Naive thymus-derived CD4-positive, alpha-beta T cell (primary cell): ENCODE results near the gene ING3. TPM values are rescaled to one million over a fixed set of nuclear protein-coding genes. Genes with fewer than 3 reads are reported as not detected.
"Not testable (repeated sequence)": the region's sequence is repeated elsewhere in the genome, so short reads cannot be mapped to it uniquely, and the experiment has no call there.

Experiments used
- ATAC-seq: fragments of 150-1000 bp; cut with Tn5 transposase; 2 replicates; pipeline ENCODE4 v1.10.0; 2021; ENCODE audit warnings: mild to moderate bottlenecking, moderate library complexity
- CTCF ChIA-PET: fragments of 350-600 bp; sonication (Branson Sonifier 250); formaldehyde crosslinking; loops from one replicate; lab custom pipeline; 2021; ENCODE audit warnings: antibody characterized with exemption; lab: Charles Lee
- POLR2A ChIA-PET: fragments of 350-600 bp; sonication (Branson Sonifier 250); formaldehyde crosslinking; loops from one replicate; lab custom pipeline; 2021; ENCODE audit warnings: antibody characterized with exemption, inconsistent platforms; lab: Charles Lee
- DNase-seq, 9 donors: peaks; one replicate each; pipeline versions ENCODE4 v3.0.0 to v3.0.0-alpha.2; 2020 to 2022; ENCODE audit warnings: mixed read lengths in 1 of 9
- H3K27ac ChIP-seq: one replicate; pipeline ENCODE4 v1.7.0; 2013; ENCODE audit warnings: mild to moderate bottlenecking, low read depth, low read length, moderate library complexity
- H3K27me3 ChIP-seq, 2 donors: one replicate each; pipeline ENCODE4 v1.7.0; 2013; ENCODE audit warnings: low read length in 2 of 2, mild to moderate bottlenecking in 2 of 2, moderate library complexity in 2 of 2; ENCODE audit not compliant: control insufficient read depth in 2 of 2, insufficient read depth in 2 of 2
- H3K36me3 ChIP-seq, 3 experiments: 1 replicate in 2 of 3; 2 replicates in 1 of 3; pipeline ENCODE4 v1.7.0; 2013; ENCODE audit warnings: low read length in 3 of 3, mild to moderate bottlenecking in 3 of 3, moderate library complexity in 1 of 3; ENCODE audit not compliant: insufficient read depth in 3 of 3, control insufficient read depth in 2 of 3
- H3K4me1 ChIP-seq, 2 donors: one replicate each; pipeline ENCODE4 v1.7.0; 2013; ENCODE audit warnings: low read length in 2 of 2, mild to moderate bottlenecking in 2 of 2, moderate library complexity in 1 of 2; ENCODE audit not compliant: control insufficient read depth in 2 of 2, insufficient read depth in 2 of 2
- H3K4me3 ChIP-seq: 2 replicates; pipeline ENCODE4 v1.7.0; 2013; ENCODE audit warnings: mild to moderate bottlenecking, low read length
- H3K9me3 ChIP-seq, 3 experiments: 1 replicate in 2 of 3; 2 replicates in 1 of 3; pipeline ENCODE4 v1.7.0; 2013; ENCODE audit warnings: low read length in 3 of 3; ENCODE audit not compliant: control insufficient read depth in 2 of 3
- H3K27ac Mint-ChIP-seq, 9 donors: one replicate each; pipeline ENCODE4 v1.8.0; 2020 to 2022; ENCODE audit warnings: mixed read lengths in 9 of 9, mild to moderate bottlenecking in 8 of 9, moderate library complexity in 5 of 9, inconsistent platforms in 2 of 9
- H3K27me3 Mint-ChIP-seq, 5 donors: one replicate each; pipeline ENCODE4 v1.8.0; 2021 to 2022; ENCODE audit warnings: mixed read lengths in 5 of 5, mild to moderate bottlenecking in 1 of 5
- H3K36me3 Mint-ChIP-seq, 5 donors: one replicate each; pipeline ENCODE4 v1.8.0; 2020 to 2022; ENCODE audit warnings: mixed read lengths in 5 of 5, mild to moderate bottlenecking in 3 of 5, inconsistent platforms in 1 of 5
- H3K4me1 Mint-ChIP-seq, 7 donors: one replicate each; pipeline ENCODE4 v1.8.0; 2020 to 2022; ENCODE audit warnings: mixed read lengths in 7 of 7, mild to moderate bottlenecking in 3 of 7, inconsistent platforms in 1 of 7
- H3K4me3 Mint-ChIP-seq, 10 donors: one replicate each; pipeline ENCODE4 v1.8.0; 2020 to 2022; ENCODE audit warnings: mild to moderate bottlenecking in 10 of 10, mixed read lengths in 10 of 10, moderate library complexity in 6 of 10, inconsistent platforms in 2 of 10
- H3K9me3 Mint-ChIP-seq, 11 donors: one replicate each; pipeline ENCODE4 v1.8.0; 2020 to 2022; ENCODE audit warnings: mixed read lengths in 11 of 11, mild to moderate bottlenecking in 4 of 11, inconsistent platforms in 1 of 11, moderate library complexity in 1 of 11
- intact Hi-C, 2 donors: fragments of 100-400 bp; cut with micrococcal nuclease; formaldehyde crosslinking; loops; one replicate each; pipeline ENCODE4 v1.15.1; 2023
- polyA plus RNA-seq, 2 donors: library from polyadenylated mRNA; unstranded; fragments of 300-500 nt; fragmentation: Illumina TruSeq; gene quantifications; one replicate each; pipeline ENCODE4 v1.2.3, GENCODE V29; 2021
- total RNA-seq, 6 experiments: library from RNA in 5 of 6; stranded (reverse) in 5 of 6; gene quantifications; 1 replicate in 5 of 6; 2 replicates in 1 of 6; pipeline ENCODE4 v1.2.3 and lab custom pipeline; 2021 to 2026

Gene ING3
- total and polyA plus RNA-seq, 7 experiments from 2014 or later, result 26.4 to 36.1 (median 29.9) TPM

DNA sequence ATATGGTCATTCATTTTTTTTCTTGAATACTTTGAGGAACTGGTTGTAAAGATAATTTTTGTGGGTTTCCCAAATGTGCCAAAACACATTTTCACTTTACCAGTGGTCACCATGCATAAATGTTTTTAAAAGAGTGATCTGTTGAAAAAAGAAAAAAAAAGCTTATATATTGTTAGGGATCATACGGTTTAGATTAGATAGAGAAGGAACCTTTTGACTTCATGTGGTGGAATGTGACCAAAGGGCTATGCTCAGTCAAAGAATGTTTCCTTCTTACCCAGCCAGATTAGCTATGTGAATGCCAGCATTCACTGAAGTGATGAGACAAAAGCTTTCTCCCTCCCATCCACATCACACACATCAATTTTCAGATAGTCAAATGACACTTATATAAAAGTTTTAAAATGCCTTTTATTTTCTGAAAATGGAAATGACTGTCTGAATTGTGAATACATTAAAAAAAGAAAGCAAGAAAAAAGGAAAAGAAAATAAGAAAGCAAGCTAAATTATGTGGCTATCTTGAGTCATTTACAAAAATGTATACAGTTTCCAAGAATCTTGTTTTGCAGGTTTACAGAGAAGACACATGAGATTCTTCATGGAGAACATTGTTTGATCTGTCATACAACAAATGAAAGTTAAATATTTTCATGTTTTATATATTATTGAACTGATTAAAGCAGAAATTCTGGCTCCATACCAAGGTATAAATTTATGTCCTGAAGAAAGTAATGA lies 29.4 kb downstream of the ING3 start:
- no peaks in the 10 kb centered on the region for H3K9me3 Mint-ChIP-seq
- Histone ChIP-seq H3K4me1 (no peaks in the 10 kb centered on the region), H3K36me3 (peaks cover 0 to 14% (median 0%) of the 10 kb centered on the region in 3 experiments), H3K27ac (no peak overlapping the region), H3K4me3 (no peak overlapping the region), H3K9me3 (no peaks in the 10 kb centered on the region), H3K27me3 (no peaks in the 10 kb centered on the region)
- peaks cover 0 to 7% (median 3%) of the 10 kb centered on the region in 5 donors for H3K27me3 Mint-ChIP-seq
- intact Hi-C loops, result loop anchor here (10.0 kb wide), 3 partner anchors 385 to 1015 kb away; partner anchors contain the start of gene FAM3C (in 1 of the 2)
- peak overlapping the region in 1 of 9 donors; percentile 20 for H3K27ac Mint-ChIP-seq
- DNase-seq (no peak), ATAC-seq (no peak)
- H3K4me3 Mint-ChIP-seq, result no peak overlapping the region
- POLR2A ChIA-PET, result no interaction called here
- peaks cover 0 to 14% (median 0%) of the 10 kb centered on the region in 7 donors for H3K4me1 Mint-ChIP-seq
- CTCF ChIA-PET, result interaction anchor here (1.4 kb wide), 1 partner anchor 102 kb away, joined by 3 read pairs; no protein-coding TSS in a partner anchor
- peaks cover 0 to 4% (median 0%) of the 10 kb centered on the region in 5 donors for H3K36me3 Mint-ChIP-seq

DNA sequence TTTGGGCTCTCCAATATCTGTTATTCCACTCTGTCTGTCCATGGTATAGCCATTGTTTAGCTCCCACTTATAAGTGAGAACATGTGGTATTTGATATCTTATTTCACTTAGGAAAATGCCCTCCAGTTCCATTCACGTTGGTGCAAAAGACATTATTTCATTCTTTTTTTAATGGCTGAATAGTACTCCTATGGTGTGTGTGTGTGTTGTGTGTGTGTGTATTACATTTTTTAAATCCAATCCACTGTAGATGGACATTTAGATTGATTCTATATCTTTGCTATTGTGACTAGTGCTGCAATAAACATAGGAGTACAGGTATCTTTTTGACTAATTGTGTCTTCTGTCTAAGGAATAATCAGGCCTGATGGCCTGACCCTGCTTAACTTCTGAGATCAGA lies 30.5 kb downstream of the ING3 start:
- Mint-ChIP-seq H3K4me3 (no peak overlapping the region), H3K9me3 (no peaks in the 10 kb centered on the region), H3K4me1 (peaks cover 0 to 14% (median 0%) of the 10 kb centered on the region in 7 donors), H3K27ac (no peak overlapping the region), H3K36me3 (peaks cover 0 to 3% (median 0%) of the 10 kb centered on the region in 5 donors), H3K27me3 (peaks cover 6 to 13% (median 10%) of the 10 kb centered on the region in 5 donors)
- Histone ChIP-seq H3K4me1 (no peaks in the 10 kb centered on the region), H3K9me3 (no peaks in the 10 kb centered on the region), H3K36me3 (peaks cover 0 to 6% (median 0%) of the 10 kb centered on the region in 3 experiments), H3K27me3 (no peaks in the 10 kb centered on the region), H3K27ac (no peak overlapping the region), H3K4me3 (no peak overlapping the region)
- DNase-seq, result no peak
- ChIA-PET CTCF (interaction anchor here (1.4 kb wide), 1 partner anchor 100 kb away, joined by 3 read pairs; no protein-coding TSS in a partner anchor), POLR2A (no interaction called here)
- ATAC-seq, result no peak
- intact Hi-C loops, result loop anchor here (10.0 kb wide), 3 partner anchors 384 to 1014 kb away; partner anchors contain the start of gene FAM3C (in 1 of the 2)

- Histone ChIP-seq H3K4me3 (no peak overlapping the region), H3K4me1 (no peaks in the 10 kb centered on the region), H3K36me3 (no peaks in the 10 kb centered on the region), H3K27ac (no peak overlapping the region), H3K9me3 (no peaks in the 10 kb centered on the region), H3K27me3 (no peaks in the 10 kb centered on the region)
- DNase-seq (no peak), ATAC-seq (no peak)
- ChIA-PET CTCF (no interaction called here), POLR2A (no interaction called here)
- Mint-ChIP-seq H3K36me3 (peaks cover 0 to 3% (median 0%) of the 10 kb centered on the region in 5 donors), H3K9me3 (no peaks in the 10 kb centered on the region), H3K27ac (peak overlapping the region in 1 of 9 donors; percentile 44), H3K4me3 (peak overlapping the region in 1 of 10 donors; percentile 18), H3K4me1 (peaks cover 0 to 14% (median 0%) of the 10 kb centered on the region in 7 donors), H3K27me3 (peaks cover 14 to 19% (median 16%) of the 10 kb centered on the region in 5 donors)
- intact Hi-C loops, result loop anchor here (10.0 kb wide), 3 partner anchors 383 to 1013 kb away; partner anchors contain the start of gene FAM3C (in 1 of the 2)
Observed at GRCh38 chr7:120981888-120982615, 31.5 kb downstream of the ING3 start.

GRCh38 chr7:120983592-120983991 lies 33.0 kb downstream of the ING3 start:
- CTCF ChIA-PET, H3K4me1 ChIP-seq, DNase-seq, H3K36me3 Mint-ChIP-seq, H3K27me3 ChIP-seq, H3K4me3 ChIP-seq, ATAC-seq, H3K27ac ChIP-seq, H3K9me3 ChIP-seq, H3K4me3 Mint-ChIP-seq, H3K27ac Mint-ChIP-seq, H3K36me3 ChIP-seq, H3K9me3 Mint-ChIP-seq, POLR2A ChIA-PET: not testable (repeated sequence)
- peaks cover under 1 to 24% (median 11%) of the 10 kb centered on the region in 7 donors for H3K4me1 Mint-ChIP-seq
- intact Hi-C loops, result loop anchor here (10.0 kb wide), 3 partner anchors 381 to 1011 kb away; partner anchors contain the start of gene FAM3C (in 1 of the 2)
- peaks cover 18 to 31% (median 28%) of the 10 kb centered on the region in 5 donors for H3K27me3 Mint-ChIP-seq

DNA sequence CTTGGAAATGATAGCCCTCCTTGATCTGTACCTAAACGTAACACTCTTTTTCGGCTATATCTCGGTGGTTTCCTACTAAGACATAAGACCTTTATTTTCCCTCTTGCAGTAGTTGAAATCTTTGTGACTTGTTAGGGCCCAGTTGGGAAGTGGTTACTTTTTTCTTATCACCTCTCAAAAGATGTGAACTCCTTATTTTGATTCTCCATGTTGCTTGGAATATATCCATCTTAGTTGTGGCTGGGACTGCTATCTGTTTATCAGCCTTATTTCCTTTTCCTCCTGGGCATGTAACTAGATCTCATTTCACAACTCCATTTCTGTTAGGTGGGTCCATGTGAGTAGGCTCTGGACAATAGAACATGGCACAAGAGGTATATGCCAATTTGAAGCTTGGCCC lies 33.8 kb downstream of the ING3 start:
- peaks cover 14% of the 10 kb centered on the region in 2 donors for H3K27me3 ChIP-seq
- H3K4me3 ChIP-seq, result no peak overlapping the region
- H3K27me3 Mint-ChIP-seq, result peaks cover 26 to 40% (median 36%) of the 10 kb centered on the region in 5 donors
- ATAC-seq (no peak), DNase-seq (no peak)
- peaks cover 12 to 14% of the 10 kb centered on the region in 2 donors for H3K4me1 ChIP-seq
- H3K36me3 Mint-ChIP-seq, result no peaks in the 10 kb centered on the region
- intact Hi-C loops, result loop anchor here (10.0 kb wide), 3 partner anchors 380 to 1010 kb away; partner anchors contain the start of gene FAM3C (in 1 of the 2)
- H3K4me3 Mint-ChIP-seq, result no peak overlapping the region
- no peaks in the 10 kb centered on the region for H3K9me3 Mint-ChIP-seq
- no peaks in the 10 kb centered on the region for H3K9me3 ChIP-seq
- ChIA-PET POLR2A (no interaction called here), CTCF (interaction anchor here (7.2 kb wide), 1 partner anchor 99 kb away, joined by 69 read pairs; no protein-coding TSS in a partner anchor)
- no peaks in the 10 kb centered on the region for H3K36me3 ChIP-seq
- peaks cover 7 to 32% (median 19%) of the 10 kb centered on the region in 7 donors for H3K4me1 Mint-ChIP-seq
- no peak overlapping the region for H3K27ac Mint-ChIP-seq
- no peak overlapping the region for H3K27ac ChIP-seq

DNA sequence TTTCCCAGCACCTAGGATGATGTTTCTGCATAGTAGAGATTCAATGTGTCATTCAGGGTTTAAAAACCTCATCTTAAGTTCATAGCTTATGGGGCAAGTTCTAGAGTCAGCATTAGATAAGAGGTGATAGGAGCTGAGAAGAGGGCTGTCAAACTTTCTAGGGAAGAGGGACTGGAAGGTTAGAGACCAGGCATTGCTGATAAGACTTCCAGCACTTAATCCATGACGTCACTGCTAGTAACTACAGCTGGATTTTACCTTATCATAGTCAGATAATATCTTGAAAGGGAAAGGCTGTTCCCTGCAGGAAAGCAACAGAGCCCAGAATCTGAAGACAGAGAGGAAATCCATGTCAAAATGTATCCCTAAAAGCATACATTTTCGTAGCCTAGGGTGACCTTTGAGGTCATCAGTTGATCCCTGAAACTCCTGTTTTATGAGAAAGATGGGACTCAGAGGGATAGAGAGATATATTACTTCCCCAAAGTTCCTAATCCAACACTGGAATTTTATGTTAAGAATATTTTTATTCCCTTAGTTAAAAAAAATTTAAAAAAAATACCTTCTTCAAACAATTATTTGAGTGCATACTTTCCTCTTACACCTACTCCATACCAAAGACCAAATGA lies 34.7 kb downstream of the ING3 start:
- Histone ChIP-seq H3K4me3 (no peak overlapping the region), H3K27ac (no peak overlapping the region), H3K4me1 (peaks cover 12 to 14% of the 10 kb centered on the region in 2 donors), H3K9me3 (no peaks in the 10 kb centered on the region), H3K27me3 (peaks cover 14 to 20% of the 10 kb centered on the region in 2 donors), H3K36me3 (no peaks in the 10 kb centered on the region)
- Mint-ChIP-seq H3K36me3 (no peaks in the 10 kb centered on the region), H3K9me3 (no peaks in the 10 kb centered on the region), H3K4me1 (peaks cover 7 to 34% (median 21%) of the 10 kb centered on the region in 7 donors), H3K27me3 (peaks cover 35 to 48% (median 44%) of the 10 kb centered on the region in 5 donors), H3K27ac (no peak overlapping the region), H3K4me3 (no peak overlapping the region)
- DNase-seq (no peak), ATAC-seq (no peak)
- ChIA-PET POLR2A (no interaction called here), CTCF (interaction anchor here (7.2 kb wide), 1 partner anchor 98 kb away, joined by 69 read pairs; no protein-coding TSS in a partner anchor)
- intact Hi-C loops, result loop anchor here (5.0 to 10.0 kb wide), 5 partner anchors 128 to 1010 kb away; partner anchors contain the start of genes FAM3C (in 1 of the 2) and TSPAN12 (in 1 of the 2)
